Right lobe of liver (tissue), 4 donors: ENCODE measurements around the gene GPR142.

Source experiments
- POLR2A ChIP-seq: fragments of 450-650 bp; IDR thresholded peaks from one replicate; pipeline ENCODE4 v1.6.1; 2017; ENCODE audit warnings: antibody characterized with exemption, mild to moderate bottlenecking
- TF ChIP-seq, protein P1 (sequence below), 4 donors: fragments of 200-600 bp in 3 of 4; fragments of 450-650 bp in 1 of 4; IDR thresholded peaks; one replicate each; pipeline versions ENCODE4 v1.5.1 to v1.8.0; 2016 to 2022; ENCODE audit warnings: antibody characterized with exemption in 4 of 4, mild to moderate bottlenecking in 2 of 4
- donor health status: DM: no; HTN: no; CAD: no.
- donor health status: DM: no; HTN: no; CAD: no.
- donor health status: DM: no; HTN: yes; CAD: no.

DNA sequence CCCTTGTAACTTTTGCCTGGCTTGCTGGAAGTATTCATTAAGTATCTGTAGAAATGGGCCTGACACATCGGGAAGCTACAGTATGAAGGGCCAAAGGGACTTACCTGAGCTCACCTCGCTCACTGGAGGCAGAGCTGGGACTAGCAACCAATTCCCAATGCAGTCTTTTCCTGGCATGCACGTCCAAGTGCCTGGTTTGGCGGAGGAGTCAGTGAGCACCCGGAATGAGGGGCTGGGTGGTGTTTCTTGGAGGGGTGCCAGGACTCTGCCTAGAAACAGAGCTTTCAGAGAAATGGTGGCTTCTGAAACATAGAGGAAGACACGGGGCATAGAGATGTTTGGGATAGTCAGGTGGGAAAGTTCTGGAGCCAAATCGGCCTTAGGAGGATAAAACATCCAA, 46.2 kb downstream of the GPR142 start:
- TF ChIP-seq, protein P1, sequence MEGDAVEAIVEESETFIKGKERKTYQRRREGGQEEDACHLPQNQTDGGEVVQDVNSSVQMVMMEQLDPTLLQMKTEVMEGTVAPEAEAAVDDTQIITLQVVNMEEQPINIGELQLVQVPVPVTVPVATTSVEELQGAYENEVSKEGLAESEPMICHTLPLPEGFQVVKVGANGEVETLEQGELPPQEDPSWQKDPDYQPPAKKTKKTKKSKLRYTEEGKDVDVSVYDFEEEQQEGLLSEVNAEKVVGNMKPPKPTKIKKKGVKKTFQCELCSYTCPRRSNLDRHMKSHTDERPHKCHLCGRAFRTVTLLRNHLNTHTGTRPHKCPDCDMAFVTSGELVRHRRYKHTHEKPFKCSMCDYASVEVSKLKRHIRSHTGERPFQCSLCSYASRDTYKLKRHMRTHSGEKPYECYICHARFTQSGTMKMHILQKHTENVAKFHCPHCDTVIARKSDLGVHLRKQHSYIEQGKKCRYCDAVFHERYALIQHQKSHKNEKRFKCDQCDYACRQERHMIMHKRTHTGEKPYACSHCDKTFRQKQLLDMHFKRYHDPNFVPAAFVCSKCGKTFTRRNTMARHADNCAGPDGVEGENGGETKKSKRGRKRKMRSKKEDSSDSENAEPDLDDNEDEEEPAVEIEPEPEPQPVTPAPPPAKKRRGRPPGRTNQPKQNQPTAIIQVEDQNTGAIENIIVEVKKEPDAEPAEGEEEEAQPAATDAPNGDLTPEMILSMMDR (IDR thresholded peaks at IDR 0.05): no peak
- TF ChIP-seq POLR2A: no peak
